Breast epithelium (tissue), 3 donors: ENCODE data around the gene CEACAM6.

Source experiments
- CTCF ChIP-seq, 3 donors: fragments of 450-650 bp; IDR thresholded peaks; one replicate each; pipeline ENCODE4 v1.5.1; 2016 to 2017; ENCODE audit warnings: antibody characterized with exemption in 3 of 3, mild to moderate bottlenecking in 3 of 3, moderate library complexity in 3 of 3
- POLR2A ChIP-seq: fragments of 450-650 bp; IDR thresholded peaks from one replicate; pipeline ENCODE4 v1.6.1; 2016; ENCODE audit warnings: antibody characterized with exemption, mild to moderate bottlenecking, moderate library complexity

GRCh38 chr19:41707502-41707812 is 47.9 kb upstream of the CEACAM6 start:
- TF ChIP-seq CTCF (IDR thresholded peaks at IDR 0.05) (no peak), POLR2A (no peak)
